ENCODE results near the gene AQP11.

GRCh38 chr11:77611921-77612320 is 22.2 kb downstream of the AQP11 start:
- no peak for TF ChIP-seq TEAD4 (IDR thresholded peaks at IDR 0.05; ENCODE audit: borderline replicate concordance, insufficient read depth)
- TF ChIP-seq EP300 (IDR thresholded peaks at IDR 0.05; ENCODE audit: borderline replicate concordance in 1 of 2, low read depth in 1 of 2, low read length in 1 of 2), result no peak
- TF ChIP-seq CTCF (IDR thresholded peaks at IDR 0.05), result no peak
- TF ChIP-seq SIN3A (IDR thresholded peaks at IDR 0.05; ENCODE audit: borderline replicate concordance, low read depth, low read length), result no peak
